GM21367 (cell line): Measurements from ENCODE around the gene DOK5.

ENCODE experiments used
- ATAC-seq: cut with Tn5 transposase; IDR thresholded peaks from one replicate; pipeline ENCODE4 v1.9.1; 2021; ENCODE audit not compliant: unreplicated experiment

Gene DOK5

DNA sequence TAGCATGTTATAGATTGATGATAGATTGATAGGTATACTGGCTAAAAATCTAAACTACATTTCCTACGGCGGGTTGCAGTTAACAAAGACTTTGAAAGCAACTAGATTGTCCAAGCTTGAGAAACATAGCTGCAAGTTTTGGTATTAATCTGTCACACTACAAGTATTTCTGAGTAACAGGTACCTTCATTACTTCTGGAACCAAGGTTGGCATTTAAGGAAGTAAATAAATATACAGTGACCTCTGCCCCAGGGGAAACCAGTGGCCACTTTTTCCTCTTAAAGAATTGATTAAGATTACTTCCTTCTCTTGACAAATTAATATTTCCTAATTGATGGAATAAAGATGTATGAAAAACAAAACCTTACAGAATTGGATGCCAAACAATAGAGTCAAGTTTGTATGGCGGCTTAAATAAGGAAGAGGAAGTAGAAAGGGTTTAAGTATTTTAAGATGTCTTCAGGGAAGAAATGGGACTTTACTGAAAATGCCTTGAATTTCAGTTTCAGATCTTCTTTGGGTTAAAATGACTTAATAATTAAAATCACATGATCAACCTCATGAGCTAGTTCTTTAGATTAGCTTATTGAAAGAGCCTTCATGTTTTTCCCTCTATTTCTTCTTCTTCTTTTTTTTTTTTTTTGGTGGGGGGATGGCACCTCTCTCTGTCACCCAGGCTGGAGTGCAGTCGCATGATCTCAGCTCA lies 132.8 kb downstream of the DOK5 start:
- ATAC-seq: no peak

DNA sequence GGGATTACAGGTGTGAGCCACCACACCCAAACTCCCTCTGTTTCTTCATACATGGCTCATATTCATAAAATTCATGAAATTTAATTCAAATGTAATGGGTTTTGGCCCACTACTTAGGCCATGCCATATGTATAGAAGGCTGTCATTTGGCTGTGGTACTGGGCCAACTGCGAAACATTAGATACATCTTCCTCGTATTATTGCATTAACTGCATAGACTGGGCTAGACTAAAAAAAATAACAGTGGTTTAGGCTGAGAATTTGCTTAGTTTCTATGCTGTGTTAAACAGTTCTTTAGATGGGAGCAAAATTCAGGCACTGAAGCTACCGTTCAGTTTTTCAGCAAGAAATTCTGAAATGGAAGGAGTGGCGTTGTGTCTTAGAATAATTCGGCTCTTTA lies 133.6 kb downstream of the DOK5 start:
- no peak for ATAC-seq

DNA sequence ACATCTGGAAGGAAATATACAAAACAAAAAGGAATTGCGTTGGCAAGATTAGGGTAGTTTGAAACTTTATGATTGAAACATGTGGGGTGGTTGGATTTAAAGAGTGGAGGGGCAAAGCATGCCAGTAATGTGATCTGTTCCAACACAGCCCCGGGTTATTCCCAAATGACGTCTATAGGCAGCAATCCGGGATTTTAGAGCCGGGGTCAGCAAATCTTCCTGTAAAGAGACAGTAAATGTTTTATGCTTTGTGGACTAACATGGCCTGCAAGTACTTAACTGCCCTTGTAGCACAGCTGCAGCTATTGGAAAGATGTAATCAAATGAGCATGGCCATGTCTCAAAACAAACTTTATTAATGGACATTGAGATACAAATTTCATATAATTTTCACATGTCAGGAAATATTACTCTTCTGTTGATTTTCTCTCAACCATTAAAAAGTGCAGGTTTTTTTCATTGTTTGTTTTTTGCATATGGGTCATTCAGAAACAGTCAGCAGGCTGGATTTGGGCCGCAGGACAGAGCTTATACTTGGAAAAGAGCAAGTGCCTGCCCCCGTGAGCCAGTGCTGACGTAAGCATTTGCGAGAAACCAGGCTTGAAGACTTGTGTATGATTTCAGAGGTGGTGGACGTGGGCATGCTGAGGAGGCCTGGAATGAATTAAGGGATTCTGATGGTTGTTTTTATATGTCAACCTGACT lies 136.5 kb downstream of the DOK5 start:
- ATAC-seq: no peak

DNA sequence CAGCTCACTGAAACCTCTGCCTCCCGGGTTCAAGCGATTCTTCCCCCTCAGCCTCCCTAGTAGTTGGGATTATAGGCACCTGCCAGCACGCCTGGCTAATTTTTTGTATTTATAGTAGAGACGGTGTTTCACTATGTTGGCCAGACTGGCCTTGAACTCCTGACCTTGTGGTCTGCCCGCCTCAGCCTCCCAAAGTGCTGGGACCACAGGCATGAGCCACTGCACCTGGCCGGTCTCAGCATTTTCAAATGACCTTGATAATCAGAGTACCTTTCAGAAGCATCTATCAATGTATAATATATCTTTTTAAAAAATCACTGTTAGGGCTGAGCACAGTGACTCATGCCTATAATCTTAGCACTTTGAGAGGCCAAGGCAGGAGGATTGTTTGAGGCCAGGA lies 143.0 kb downstream of the DOK5 start:
- no peak for ATAC-seq

DNA sequence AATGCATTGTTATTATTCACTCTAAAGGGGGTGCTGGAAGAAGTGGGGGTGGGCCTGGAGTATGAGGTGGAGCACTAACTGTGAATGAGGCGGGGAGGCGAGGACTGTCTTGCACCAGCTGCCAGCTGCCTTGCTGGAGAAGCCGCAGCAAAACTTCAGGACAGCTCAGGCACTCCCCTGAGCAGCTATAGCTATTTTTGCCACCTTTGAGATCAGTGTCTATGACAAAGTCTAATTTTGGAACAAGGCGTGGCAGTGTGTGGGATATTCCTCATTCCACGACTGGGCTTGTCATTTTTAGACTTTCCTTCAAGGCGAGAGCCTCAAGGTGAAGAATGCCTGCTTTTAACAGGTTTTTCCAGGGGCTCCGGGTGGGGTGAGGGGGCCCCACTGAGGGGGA lies 143.8 kb downstream of the DOK5 start:
- ATAC-seq: no peak

DNA sequence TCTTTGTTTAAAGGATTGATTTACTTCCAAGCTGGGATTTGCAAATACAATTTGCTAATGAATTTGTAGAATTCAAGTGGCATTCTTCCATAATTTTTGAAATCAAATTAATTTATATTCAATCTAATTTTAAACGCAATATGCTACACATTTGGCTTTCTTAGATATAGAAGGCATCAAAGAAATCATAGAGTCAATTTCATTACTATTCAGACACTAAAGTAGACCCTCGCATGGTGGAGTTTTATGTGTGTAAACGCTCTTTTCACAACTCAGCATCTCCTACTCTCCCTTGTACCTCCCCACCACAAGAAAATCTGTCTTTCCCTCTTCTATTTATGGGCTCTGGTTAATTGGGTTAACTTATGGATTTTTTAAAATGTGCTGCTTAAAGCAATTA lies 144.3 kb downstream of the DOK5 start:
- ATAC-seq: no peak

DNA sequence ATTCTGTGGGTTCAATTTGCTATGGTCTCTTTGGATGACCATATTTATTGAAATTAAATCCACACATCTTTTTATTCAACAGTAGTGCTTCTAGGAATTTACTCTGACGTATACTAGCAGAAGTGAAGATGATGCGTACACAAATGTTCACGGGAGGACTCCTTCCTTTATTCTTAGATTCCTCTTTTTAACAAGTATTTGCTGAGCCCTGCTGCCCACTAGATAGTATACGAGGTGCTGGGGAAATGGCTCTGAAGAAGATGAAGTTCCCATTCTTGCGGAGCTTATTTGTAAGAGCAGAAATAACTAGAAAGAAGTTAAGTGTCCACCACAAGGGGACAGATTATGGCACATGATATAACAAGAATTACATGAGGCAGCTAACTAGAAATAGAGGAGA lies 145.2 kb downstream of the DOK5 start:
- ATAC-seq: no peak

DNA sequence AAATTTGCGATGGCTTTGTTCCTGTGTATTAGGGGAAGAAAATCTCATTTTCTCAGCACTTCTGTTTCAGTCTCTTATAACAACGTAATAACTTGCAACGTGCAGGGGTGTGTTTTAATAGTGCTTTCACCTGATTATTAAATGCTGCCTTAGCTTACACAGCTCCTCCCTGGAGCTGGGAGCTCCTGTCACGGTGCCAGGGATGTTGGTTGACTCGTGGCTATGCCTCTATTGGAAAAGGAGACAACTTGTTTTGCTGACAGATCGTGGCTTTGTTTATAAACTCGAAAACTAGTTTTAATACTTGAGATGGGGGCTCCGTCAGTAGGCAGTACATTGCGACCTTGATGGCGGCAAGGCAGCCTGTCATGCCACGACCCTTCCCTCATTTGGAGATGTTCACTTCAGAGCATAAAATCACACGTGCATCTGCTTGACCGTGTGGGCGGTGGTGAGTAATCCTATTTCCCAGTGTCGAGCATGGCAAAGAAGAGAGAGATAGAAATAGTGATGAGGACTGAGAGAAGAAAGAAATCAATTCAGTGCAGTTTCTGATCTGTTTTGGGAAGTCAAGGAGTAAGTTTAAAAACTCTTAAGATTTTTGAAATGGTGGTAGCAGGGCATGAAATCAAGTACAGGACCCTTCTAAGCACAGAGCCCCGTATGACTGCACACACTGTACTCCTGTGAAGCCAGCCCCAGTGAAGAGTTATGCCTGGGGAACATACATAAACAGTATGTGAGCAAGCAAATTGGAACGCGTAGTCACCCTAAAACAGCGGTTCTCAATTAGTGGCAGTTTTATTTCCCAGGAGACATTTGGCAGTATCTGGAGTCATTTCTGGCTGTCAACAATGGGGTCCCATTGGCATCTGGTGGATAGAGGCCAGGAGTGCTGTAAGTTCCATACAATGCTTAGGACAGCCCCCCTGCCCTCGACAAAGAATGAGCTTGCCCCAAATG lies 147.2 kb downstream of the DOK5 start:
- no peak for ATAC-seq

DNA sequence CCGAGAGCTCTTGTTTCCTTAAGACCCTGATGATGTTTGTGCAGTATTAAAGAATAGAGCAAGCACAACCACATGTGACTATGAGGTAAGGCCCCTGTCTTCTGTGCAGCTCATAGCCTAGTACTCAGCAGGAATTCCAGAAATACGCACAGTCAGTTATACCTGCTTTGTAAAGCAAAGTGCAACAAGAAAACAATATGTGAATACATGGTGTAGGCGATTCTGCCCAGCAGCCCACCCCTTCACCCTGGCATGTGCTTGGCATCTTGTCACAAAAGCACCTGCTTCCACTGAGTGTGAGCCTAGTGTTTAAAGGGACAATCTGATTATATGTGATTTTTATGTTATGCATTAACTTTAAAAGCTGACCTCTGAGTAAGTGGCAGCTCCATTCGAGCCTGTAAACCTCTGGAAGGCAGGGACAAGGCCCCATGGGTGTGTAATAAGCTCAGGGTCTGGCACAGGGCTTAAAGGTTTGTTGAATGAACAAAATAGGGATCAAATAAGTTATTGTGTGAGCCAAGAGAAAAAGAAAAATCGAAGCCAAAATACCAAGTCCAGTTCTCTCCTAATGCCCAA lies 148.7 kb downstream of the DOK5 start:
- no peak for ATAC-seq

DNA sequence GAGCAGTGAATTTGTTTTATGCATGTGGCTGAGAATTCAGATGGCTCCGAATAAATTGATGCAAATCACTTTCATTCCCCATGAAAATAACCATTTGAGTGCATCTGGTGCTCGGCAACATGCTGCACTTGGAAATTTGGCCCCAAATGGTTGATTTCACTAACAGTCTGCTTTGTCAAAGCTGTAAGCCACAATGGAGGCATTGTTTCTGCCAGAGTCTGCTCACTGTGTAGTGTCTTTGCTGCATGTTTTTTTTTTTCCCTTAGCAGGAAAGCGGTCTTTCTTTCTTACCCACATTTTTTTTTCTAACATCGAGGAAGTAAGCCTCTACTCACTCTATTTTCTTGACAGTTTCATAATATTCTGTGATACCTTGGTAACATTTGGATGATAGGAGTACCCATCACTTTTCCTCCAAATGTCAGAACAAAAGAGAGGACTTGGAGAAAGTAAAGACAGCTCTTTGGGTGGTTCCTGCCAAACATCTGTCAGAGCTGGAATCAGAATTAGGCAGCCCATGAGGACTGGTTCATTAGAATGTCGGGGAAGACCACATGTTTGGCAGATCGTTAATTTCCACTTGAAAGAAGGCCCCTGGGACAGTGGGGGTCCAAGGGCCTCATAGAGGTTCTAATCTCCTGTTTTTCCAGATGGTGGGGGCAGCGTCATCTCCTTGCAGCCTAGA lies 149.5 kb downstream of the DOK5 start:
- no peak for ATAC-seq

DNA sequence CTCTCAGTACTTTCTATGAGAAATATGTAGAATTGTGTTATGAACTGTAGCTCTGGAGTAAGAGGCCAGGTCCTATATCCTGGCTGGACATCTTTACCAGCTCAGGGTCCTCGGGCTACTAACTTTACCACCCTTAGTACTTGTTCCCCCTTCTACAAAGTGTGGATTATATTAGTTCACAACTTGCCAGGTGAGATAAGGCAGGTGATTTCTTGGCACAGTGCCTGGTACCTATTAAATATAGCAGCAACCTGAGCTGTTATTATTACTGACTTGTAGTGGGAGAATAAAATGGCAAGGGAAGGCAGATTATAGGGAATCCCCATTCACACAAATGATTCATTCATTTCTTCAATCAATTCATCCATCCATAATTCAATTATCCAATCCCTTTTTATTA lies 150.1 kb downstream of the DOK5 start:
- ATAC-seq: no peak

DNA sequence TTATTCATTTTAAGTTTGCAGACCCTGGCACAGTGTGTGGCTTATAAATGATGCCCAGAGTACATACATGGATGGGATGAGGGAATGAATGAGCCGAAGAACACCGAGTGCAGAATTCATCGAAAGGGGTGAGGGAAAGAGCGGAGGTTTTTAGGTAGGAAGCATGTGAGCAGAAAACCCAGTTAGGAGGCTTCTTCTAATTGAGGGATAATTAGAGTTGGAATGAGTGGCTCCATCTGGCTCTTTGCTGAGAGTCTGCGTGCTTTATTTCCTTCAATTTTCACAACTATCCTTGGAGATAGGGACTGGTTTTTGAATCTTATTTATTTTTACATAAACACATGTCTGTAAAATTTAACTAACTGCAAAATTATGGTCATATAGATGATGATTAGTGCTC lies 150.7 kb downstream of the DOK5 start:
- ATAC-seq: no peak

DNA sequence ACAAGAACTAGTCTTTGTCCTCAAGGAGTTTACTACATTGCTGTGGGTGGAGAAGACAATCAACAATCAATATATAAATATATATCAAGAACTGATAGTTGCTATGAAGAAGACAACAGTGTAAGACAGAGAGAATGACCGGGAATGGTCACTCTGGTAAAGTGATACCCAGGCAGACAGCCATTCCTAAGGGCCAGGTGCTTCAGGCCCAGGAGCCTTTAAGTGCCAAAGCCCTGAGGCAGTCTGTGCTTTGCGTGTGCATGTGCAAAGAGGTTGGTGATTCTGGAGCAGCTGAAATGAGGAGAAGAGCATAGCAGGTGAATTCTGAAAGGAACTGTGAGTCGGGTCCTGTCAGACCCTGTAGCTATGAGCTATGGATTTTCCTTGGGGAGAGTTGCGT lies 154.2 kb downstream of the DOK5 start:
- no peak for ATAC-seq

DNA sequence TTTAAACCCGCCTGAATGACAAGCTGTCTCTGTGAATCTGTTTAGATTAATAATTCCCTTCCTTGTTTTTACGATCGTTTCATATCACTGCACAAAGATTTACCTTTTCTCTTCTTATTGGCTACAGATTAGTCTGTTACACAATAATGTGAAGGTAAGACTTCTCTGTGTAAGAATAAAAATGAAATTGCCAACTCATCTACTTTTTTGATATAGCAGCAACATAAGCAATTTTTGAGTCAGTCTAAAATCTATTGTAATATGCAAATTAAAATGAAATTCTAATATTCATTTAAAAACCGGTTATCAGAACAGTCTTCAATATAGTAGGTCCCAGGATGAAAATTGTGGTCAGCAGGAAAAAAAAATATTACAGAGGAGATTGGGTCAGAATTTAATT lies 155.2 kb downstream of the DOK5 start:
- ATAC-seq: no peak

DNA sequence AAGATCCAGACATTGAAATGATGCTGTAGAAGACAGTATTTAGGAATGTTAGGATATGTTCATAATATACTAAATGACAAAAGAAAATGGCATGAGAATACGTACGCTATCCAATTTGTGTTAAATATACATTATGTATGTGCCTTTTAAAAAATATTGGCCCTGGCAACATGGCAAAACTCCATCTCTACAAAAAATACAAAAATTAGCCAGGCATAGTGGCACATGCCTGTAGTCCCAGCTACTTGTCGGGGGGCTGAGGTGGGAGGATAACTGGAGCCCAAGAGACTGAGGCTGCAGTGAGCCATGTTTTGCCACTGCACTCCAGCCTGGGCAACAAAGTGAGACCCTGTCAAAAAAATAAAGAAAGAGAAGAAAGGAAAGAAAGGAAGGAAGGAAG lies 155.7 kb downstream of the DOK5 start:
- ATAC-seq: no peak

DNA sequence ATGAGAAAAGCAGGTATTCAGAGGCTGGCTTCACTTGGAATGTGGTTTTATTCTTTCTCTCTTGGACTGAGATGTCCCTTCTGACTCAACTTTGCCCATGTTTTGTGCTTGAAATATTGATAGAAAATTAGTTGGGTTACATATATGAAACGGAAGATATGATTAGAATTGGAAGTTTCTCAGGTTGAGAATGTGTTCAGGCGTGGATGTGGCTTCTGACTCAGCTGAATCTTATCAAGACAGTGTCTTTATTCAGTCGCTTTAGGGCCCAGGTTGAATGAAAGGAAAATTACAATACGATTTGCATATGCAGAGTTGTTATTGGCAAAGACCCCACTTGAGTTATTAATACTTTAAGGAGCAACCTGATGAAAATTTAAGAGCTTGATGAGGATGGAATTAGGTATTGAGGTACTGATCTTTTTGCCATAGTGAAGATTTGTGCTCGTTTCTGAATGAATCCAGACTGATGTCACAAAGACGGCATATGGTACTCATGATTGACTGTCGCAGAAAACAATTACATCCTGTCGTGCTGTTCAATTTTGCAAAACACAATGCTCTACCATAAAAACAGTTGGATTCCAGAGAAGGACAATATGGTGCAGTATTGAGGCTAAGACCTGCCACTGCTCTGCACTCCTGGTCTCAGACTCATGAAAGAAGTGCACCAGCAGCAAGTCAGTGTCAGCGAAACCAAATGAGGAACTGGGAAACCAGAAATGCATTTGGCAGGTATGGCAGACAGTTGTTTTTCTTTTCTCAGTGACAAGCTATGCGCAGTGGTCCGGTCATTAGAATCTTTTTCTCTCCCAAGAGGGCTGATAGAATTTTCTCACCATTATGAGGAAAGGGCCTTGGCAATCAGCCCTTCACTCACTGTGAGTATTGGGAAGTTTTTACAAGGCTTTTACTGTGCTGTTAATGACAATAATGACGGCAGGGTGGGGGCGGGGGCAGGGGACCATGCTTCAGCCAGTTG lies 158.3 kb downstream of the DOK5 start:
- ATAC-seq: peak; percentile 99

DNA sequence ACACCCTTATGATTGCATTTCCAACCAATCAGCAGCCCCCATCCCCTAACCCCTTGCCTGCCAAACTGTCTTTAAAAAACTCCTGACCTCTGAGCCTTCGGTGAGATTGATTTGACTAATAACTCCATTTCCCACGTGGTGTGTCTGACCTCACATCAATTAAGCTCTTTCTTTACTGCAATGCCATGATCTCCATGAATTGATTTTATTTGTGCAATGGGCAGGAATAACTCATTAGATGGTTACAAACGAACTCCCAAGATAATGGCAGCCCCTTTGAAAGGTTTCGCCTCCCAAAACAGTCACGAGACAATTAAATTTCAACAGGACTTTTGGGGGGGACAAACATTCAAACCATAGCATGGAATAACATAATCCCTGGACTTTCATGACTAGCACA lies 161.2 kb downstream of the DOK5 start:
- ATAC-seq: no peak

DNA sequence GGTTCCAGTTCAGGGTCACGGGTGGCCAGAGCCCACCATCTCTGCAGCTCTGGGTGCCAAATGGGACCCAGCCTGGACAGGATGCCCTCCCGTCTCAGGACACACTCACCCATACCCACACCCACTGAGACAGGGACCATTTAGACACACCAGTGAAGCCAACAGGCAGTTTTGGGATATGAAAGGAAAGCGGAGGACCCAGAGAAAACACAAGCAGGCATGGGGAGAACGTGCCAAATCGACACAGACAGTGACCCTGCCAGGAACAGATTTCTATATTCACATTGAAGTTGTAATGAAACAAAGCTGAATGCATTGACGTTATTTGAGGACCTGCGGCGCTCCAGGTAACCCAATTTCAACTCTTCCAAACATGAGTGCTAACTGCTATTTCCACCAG lies 164.5 kb downstream of the DOK5 start:
- no peak for ATAC-seq

DNA sequence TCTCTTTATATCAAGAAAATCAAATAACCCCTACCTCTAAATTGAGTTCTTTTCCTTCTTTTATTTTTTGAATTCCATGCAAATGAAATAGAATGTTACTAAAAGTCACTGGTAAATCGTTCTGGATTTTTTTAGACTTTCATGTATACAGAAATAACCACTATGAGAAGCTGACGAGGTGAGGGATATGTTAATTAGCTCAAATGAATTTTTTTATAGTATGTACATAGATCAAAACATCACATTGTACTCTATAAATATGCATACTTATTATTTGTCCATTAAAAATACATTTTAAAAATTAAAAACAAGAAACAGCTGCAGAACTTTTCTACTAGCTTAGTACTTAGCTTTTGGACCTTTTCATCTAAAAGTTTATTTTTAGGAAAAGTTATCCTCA lies 165.4 kb downstream of the DOK5 start:
- no peak for ATAC-seq
